ENCODE data around the gene CCDC110.
A peak's percentile ranks its signal among the peaks of the same experiment; 100 is the strongest.

Gene CCDC110

DNA sequence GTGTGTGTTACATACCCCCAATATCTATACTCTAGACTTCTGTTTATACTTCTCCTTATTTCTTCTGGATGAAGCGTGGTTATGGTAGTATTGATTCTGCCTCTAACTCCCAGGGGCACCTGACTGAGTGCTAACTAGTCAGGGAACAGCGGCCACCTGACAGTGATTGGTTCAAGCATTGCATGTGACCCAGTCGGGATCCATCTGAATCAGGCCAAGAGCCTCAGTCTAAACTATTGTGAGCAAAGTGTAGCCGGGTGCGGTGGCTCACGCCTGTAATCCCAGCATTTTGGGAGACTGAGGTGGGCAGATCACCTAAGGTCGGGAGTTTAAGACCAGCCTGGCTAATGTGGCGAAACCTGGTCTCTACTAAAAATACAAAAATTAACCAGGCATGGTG is 10.0 kb downstream of the CCDC110 start:
- no peaks in the 10 kb centered on the region for H3K36me3 Mint-ChIP-seq
- H3K27ac Mint-ChIP-seq, result no peak overlapping the region
- no peak for ATAC-seq
- DNase-seq (ENCODE audit: low spot score in 2 of 2), result no peak
- H3K4me3 Mint-ChIP-seq, result no peak overlapping the region
- no peaks in the 10 kb centered on the region for H3K4me1 Mint-ChIP-seq
- H3K9me3 Mint-ChIP-seq, result no peaks in the 10 kb centered on the region

DNA sequence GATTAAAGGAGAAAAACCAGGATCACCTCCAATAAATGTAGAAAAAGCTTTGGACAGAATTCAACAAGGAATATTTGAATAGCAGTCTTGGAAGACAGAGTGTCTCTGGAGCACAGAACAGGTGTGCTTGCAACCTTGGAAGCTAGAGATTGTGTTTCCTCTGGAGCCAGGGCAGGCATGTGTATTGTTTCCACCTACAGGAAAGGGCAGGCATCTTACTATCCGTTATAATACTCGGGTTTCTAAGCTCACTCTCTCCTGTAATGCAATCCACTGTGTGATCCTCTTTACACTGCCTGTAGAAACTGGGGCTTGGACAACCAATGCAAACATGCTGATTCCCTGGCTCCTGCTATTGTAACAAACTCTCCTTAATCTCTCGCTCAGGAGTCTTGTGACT is 14.4 kb downstream of the CCDC110 start:
- DNase-seq (ENCODE audit: low spot score in 2 of 2), result no peak
- Mint-ChIP-seq H3K27ac (no peak overlapping the region), H3K36me3 (no peaks in the 10 kb centered on the region), H3K4me1 (no peaks in the 10 kb centered on the region), H3K4me3 (no peak overlapping the region), H3K9me3 (no peaks in the 10 kb centered on the region)
- ATAC-seq, result no peak

DNA sequence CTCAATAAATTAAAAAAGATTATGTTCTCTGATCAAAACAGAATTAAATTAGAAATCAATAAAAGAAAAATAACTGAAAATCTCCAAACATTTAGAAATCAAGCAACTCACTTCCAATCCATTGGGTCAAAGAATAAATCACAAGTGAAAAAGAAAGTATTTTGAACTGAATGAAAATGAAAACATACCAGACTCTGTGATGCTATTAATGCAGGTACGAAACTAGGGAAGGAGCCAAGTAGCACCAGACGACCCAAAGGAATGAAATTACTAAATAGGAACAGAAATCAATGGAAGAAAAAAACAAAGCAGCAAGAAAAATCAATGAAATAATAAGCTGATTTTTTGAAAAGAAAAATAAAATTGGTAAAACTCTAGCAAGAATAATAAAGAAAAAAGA is 15.4 kb downstream of the CCDC110 start:
- Mint-ChIP-seq H3K36me3 (no peaks in the 10 kb centered on the region), H3K9me3 (no peaks in the 10 kb centered on the region), H3K27ac (no peak overlapping the region), H3K4me1 (no peaks in the 10 kb centered on the region), H3K4me3 (no peak overlapping the region)
- DNase-seq (ENCODE audit: low spot score in 2 of 2) (no peak), ATAC-seq (no peak)

DNA sequence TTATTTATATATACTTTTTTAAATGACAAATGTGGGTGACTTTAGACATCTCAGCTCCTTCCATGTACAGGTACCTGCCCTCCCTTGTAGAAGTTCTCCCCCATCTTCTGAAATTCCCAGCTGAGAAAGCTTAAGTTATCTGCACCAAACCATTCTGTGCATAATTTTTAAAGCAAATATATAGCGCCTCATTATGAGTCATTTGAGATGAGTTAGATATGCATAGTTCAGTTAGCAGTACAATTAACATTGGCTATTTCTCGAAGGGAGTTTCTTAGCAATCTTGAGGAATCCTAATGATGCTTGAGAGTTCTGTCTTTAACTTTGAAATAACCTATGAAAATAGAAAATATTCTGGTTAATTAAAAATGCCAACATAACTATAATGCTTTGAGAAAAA is 26.3 kb downstream of the CCDC110 start:
- Mint-ChIP-seq H3K36me3 (no peaks in the 10 kb centered on the region), H3K27ac (no peak overlapping the region)

DNA sequence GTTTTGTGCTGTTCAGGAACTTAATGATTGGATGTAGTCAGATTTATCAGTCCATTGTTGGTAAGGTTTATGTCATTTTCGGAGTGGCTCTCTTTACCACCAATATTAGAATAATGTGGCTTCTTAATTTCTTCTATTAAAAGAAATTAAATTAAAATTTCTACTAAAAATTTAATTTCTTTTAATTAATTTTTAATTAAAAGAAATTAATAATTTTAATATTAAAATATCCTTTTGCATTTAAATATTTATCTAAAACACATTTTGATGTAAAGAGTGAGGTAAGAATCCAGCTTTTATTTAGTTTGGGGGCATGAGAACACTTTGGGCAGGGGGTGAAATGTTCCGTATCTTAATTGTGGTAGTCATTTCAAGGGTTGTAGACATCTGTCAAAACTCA is 30.1 kb downstream of the CCDC110 start:
- no peak overlapping the region for H3K27ac Mint-ChIP-seq
- H3K9me3 Mint-ChIP-seq, result no peaks in the 10 kb centered on the region
- DNase-seq (ENCODE audit: low spot score in 2 of 2), result no peak
- H3K4me1 Mint-ChIP-seq, result no peaks in the 10 kb centered on the region
- H3K4me3 Mint-ChIP-seq, result no peak overlapping the region
- ATAC-seq, result no peak
- H3K36me3 Mint-ChIP-seq, result no peaks in the 10 kb centered on the region

More for the DNA sequence above, 26.3 kb downstream of the CCDC110 start:
- ATAC-seq (no peak), DNase-seq (ENCODE audit: low spot score in 2 of 2) (no peak)
- no peak overlapping the region for H3K4me3 Mint-ChIP-seq
- no peaks in the 10 kb centered on the region for H3K4me1 Mint-ChIP-seq
- no peaks in the 10 kb centered on the region for H3K9me3 Mint-ChIP-seq

DNA sequence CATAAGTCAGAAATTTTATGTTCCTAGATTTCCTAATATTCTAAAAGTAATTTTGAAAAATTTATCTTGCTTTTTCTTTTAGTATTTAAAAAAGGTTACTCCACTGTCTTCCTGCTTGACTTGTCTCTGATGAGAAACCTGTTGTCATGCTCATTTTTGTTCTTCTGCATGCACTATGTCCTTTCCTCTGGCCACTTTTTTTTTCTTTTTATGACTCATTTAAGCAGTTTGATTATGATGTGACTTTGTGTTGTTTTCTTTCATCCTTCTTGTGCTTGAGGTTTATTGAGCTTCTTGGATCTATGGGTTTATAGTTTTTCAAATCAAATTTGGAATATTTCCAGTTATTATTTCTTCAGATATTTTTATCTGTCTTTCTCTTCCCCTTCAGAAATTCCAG is 33.7 kb downstream of the CCDC110 start:
- H3K4me3 Mint-ChIP-seq, result no peak overlapping the region

DNA sequence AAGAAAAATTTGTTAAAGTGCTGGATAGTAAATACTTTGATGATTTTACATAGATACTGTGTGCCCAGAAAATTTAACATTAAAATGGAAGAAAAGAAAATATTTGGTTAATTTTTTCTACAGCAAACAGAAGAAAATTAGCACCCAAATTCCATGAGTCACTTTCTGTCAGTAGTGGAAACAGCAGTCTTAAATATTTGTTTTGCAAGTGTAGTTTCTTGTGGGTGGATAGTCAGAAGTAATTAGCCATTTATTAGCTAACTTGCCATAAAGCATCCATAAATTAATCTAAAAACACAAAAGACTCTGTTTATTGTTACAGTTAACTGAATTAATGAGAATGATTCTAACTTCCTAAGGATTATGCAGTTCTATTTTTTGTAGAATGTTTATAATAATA is 36.1 kb downstream of the CCDC110 start:
- H3K4me1 Mint-ChIP-seq, result no peaks in the 10 kb centered on the region
- no peak overlapping the region for H3K27ac Mint-ChIP-seq
- DNase-seq (ENCODE audit: low spot score in 2 of 2) (no peak), ATAC-seq (no peak)
- H3K36me3 Mint-ChIP-seq, result no peaks in the 10 kb centered on the region
- H3K4me3 Mint-ChIP-seq, result no peak overlapping the region
- H3K9me3 Mint-ChIP-seq, result no peaks in the 10 kb centered on the region

More for the DNA sequence above, 33.7 kb downstream of the CCDC110 start:
- no peaks in the 10 kb centered on the region for H3K36me3 Mint-ChIP-seq
- no peak overlapping the region for H3K27ac Mint-ChIP-seq
- H3K9me3 Mint-ChIP-seq, result no peaks in the 10 kb centered on the region
- peak; percentile 82 for ATAC-seq
- no peak for DNase-seq (ENCODE audit: low spot score in 2 of 2)
- no peaks in the 10 kb centered on the region for H3K4me1 Mint-ChIP-seq

DNA sequence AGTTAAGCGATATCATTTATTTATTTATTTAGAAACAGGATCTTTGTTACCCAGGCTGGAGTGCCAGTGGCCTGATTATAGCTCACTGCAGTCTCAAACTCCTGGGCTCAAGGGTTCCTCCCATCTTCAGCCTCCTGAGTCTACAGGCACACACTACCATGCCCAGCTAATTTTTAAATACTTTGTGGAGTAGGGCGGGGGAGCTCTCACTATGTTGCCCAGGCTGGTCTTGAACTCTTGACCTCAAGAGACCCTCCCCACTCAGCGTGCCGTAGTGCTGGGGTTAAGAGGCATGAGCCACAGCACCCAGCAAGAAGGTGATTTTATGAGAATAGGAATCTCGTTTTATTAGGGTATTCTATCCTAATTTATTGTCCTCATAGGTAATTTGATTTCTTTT is 41.9 kb downstream of the CCDC110 start:
- Mint-ChIP-seq H3K27ac (no peak overlapping the region), H3K9me3 (no peaks in the 10 kb centered on the region), H3K4me1 (peaks cover 13% of the 10 kb centered on the region), H3K4me3 (no peak overlapping the region), H3K36me3 (peaks cover 17% of the 10 kb centered on the region)
- ATAC-seq (no peak), DNase-seq (ENCODE audit: low spot score in 2 of 2) (no peak)

DNA sequence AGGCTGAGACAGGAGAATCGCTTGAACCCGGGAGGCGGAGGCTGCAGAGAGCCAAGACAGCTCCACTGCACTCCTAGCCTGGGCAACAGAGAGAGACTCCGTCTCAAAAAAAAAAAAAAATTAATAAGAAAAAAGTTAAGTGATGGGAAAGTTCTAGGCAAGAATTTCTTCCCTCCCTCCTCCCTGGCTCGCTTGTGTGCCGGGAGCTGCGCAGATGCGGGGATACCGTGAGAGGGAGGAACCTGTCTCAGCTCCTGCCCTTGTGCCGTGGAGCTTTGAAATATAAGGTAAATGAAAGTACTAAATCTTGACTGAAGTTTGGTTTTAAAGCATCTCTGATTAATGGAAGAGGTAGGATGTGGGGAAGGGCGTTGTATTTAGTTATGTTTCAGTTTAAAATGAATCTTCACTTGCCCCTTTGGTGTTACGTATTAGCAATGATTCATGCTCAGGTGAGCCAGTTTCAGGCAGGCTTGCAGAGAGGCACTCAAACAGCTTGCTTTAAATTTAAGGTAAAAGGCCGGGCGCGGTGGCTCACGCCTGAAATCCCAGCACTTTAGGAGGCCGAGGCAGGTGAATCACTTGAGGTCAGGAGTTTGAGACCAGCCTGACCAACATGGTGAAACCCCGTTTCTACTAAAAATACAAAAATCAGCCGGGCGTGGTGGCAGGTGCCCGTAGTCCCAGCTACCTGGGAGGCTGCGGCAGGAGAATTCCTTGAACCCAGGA is 44.4 kb downstream of the CCDC110 start:
- Mint-ChIP-seq H3K4me1 (peaks cover 21% of the 10 kb centered on the region), H3K4me3 (peak overlapping the region; percentile 80), H3K36me3 (peaks cover 18% of the 10 kb centered on the region), H3K9me3 (no peaks in the 10 kb centered on the region), H3K27ac (no peak overlapping the region)
- DNase-seq (ENCODE audit: low spot score in 2 of 2), result no peak
- no peak for ATAC-seq

DNA sequence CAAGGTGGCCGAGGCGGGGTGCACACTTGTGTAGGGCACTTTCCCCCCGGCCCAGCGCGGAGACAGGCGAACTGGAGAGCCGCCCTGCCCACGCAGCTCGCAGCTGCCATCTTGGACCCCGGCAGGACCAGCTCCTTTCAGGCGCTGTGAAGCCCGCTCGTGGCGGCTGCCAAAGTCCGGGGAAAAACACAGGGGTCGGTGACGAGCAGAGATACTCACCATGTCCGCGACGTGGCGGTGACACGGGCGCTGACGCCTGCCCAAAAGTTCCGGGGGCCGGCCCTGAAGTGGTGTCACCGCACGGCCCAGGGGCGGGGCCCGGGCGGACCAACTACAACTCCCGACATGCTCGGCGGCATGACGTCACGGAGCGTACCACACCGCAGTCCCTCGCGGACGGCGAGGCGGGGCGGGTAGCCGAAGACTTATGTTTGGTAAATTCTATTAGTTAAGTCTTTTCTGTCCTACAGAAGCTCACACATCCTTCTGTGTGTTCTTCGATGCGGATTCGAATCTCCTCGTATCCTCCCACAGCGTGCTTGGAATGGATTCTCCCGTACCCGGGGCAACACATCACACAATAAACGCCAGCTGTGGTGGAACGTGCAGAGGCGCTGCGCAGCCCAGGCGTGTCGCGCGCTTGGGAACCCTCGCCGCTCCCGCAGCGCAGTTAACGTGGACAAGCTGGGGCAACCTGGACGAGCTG is 45.7 kb downstream of the CCDC110 start, which contains the start of gene UFSP2:
UFSP2 (minus strand) TSS at position 318 of the 706 bp plus-strand sequence; CDS start at position 222, 96 bp downstream.
- DNase-seq (ENCODE audit: low spot score in 2 of 2), result peak; percentile 88 to 96
- H3K36me3 Mint-ChIP-seq, result peaks cover 27% of the 10 kb centered on the region
- H3K27ac Mint-ChIP-seq, result peak within 1 kb of the TSS; percentile 95

DNA sequence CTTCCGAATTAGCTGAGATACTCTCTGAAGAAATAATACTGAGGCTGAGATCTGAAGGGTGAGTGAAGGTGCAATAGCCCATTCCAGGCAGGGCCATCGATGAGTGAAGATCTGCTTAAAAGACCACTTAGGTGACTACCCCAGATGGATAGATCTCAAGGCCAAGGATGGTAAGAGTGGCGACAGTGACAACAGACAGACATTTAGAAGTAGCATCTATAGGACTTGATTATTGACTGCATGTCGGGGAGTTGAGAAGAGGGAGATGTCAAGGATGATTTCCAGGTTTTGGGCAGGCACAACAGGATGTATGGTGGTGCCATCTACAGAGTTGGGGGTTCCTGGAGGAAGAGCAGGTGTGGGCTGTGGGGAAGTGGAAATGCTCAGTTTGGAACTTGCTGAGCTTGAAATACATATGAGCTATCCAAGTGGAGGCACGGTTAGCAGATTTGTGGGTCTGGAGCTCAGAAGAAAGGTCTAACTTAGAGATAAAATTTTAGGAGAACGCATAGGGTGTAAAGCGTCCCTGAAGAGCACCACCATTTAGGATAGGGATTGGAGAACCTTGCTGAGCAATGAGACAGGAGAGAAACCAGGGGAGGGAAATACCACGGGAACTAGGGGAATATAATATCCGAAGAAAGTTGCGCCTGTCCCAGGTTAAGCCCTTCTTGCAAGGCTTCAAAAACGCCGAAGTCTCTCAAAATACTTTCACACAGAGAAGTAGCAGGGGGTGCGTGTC is 46.5 kb downstream of the CCDC110 start:
- peaks cover 32% of the 10 kb centered on the region for H3K36me3 Mint-ChIP-seq
- peak overlapping the region; percentile 80 for H3K4me3 Mint-ChIP-seq
- H3K9me3 Mint-ChIP-seq, result no peaks in the 10 kb centered on the region
- DNase-seq (ENCODE audit: low spot score in 2 of 2) (peak in 1 of 2 donors; percentile 55), ATAC-seq (no peak)
- peaks cover 32% of the 10 kb centered on the region for H3K4me1 Mint-ChIP-seq
- peak overlapping the region; percentile 95 for H3K27ac Mint-ChIP-seq

More for the DNA sequence above, 45.7 kb downstream of the CCDC110 start, which contains the start of gene UFSP2:
- peak; percentile 95 for ATAC-seq
- H3K9me3 Mint-ChIP-seq, result no peaks in the 10 kb centered on the region
- peaks cover 32% of the 10 kb centered on the region for H3K4me1 Mint-ChIP-seq
- peak within 1 kb of the TSS; percentile 80 for H3K4me3 Mint-ChIP-seq

DNA sequence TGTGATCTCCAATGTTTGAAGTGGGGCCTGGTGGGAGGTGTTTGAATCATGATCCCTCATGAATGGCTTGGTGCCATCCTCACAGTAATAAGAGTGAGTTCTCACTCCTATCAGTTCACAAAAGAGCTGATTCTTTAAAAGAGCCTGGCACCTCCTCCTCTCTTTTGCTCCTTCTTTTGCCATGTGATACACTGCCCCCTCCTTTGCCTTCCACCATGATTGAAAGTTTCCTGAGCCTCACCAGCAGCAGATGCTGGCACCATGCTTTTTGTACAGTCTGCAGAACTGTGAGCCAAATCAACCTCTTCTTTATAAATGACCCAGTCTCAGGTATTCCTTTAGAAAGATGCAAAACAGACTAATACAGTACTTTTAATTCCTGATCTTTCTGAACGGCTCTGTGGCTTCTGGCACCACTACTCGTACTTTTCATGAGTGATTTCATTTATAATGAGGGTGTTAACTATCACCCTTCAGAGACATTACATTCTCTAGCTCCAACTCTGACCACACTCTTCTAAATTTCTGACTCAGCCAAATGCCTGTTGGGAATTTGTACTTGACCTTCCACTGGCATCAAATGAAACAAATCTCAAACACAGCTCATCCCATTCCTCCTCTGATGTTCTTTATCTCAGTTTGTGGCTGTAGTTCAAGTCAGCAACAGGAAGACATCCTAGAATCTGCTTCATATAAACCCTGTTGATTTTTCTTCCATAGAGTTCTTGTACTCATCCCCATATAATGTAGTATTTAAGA is 50.0 kb downstream of the CCDC110 start:
- H3K9me3 Mint-ChIP-seq, result no peaks in the 10 kb centered on the region
- H3K27ac Mint-ChIP-seq, result no peak overlapping the region
- H3K36me3 Mint-ChIP-seq, result peaks cover 65% of the 10 kb centered on the region
- no peak overlapping the region for H3K4me3 Mint-ChIP-seq
- DNase-seq (ENCODE audit: low spot score in 2 of 2) (no peak), ATAC-seq (no peak)
- peaks cover 30% of the 10 kb centered on the region for H3K4me1 Mint-ChIP-seq

DNA sequence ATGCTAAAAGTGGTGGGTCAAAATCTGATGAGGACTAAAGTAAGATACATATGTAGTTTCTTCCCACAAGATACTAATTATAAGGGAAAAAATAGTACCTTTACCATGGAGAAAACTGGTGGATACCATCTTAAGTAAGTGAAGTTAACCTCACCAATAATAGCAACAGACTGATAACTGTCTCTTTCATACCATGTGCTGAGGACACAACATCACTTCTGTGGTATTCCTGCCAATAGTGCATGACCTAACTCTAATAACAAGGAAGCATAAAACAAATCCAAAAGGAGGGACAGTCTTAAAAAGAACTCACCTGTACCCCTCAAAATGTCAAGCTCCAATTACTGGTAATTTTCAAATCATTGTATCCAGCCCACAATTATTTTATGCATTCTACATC is 54.6 kb downstream of the CCDC110 start:
- Mint-ChIP-seq H3K4me1 (peaks cover 8% of the 10 kb centered on the region), H3K36me3 (peaks cover 89% of the 10 kb centered on the region), H3K4me3 (no peak overlapping the region), H3K27ac (no peak overlapping the region), H3K9me3 (no peaks in the 10 kb centered on the region)
- DNase-seq (ENCODE audit: low spot score in 2 of 2) (no peak), ATAC-seq (no peak)

DNA sequence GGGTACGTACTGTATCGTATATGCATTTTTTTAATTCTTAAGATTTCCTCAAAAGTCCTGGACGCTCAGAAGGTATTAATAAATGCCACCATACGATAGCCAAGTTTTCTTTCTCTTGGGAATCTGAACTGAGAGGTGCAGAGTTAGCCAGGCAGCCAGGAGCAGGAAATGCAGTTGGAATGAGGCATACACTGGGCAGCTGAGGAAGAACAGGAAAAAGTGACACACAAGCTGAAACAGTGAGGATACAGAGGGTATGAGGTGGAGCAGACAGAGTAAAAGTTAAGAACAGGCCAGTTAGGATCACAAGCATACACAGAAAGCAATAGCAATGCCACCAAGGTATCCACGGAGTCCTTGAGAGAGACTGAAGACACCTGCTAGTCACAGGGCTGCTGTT is 59.1 kb downstream of the CCDC110 start:
- peaks cover 85% of the 10 kb centered on the region for H3K36me3 Mint-ChIP-seq
- ATAC-seq (no peak), DNase-seq (ENCODE audit: low spot score in 2 of 2) (no peak)
- H3K4me1 Mint-ChIP-seq, result no peaks in the 10 kb centered on the region
- no peak overlapping the region for H3K27ac Mint-ChIP-seq
- H3K4me3 Mint-ChIP-seq, result no peak overlapping the region
- no peaks in the 10 kb centered on the region for H3K9me3 Mint-ChIP-seq

DNA sequence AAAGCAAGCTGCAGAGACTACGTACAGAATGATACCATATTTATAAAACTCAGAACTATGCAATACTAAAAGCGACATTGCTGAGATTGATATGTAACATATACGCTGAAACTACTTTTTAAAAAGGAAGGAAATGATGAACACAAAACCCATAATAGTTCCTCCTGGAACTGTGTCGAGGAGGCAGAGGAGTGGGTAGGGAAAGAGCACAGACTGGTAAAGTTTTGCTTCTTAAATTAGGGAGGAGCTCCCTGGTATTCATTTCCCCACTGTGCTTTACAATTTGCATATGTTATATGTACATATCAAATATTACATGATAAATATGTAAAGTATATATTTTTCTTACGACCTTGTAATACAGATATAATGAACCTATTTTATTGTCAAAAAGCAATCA is 59.7 kb downstream of the CCDC110 start:
- Mint-ChIP-seq H3K36me3 (peaks cover 85% of the 10 kb centered on the region), H3K27ac (no peak overlapping the region), H3K9me3 (no peaks in the 10 kb centered on the region), H3K4me1 (no peaks in the 10 kb centered on the region), H3K4me3 (no peak overlapping the region)
- DNase-seq (ENCODE audit: low spot score in 2 of 2) (no peak), ATAC-seq (no peak)
